Upper lobe of right lung (tissue), 1 donor: ENCODE results near the gene USH1G. TPM values are rescaled to one million over a fixed set of nuclear protein-coding genes. Genes with fewer than 3 reads are reported as not detected.

ENCODE experiments used
- ATAC-seq: fragments of 200-7000 bp; cut with Tn5 transposase; one replicate; pipeline ENCODE4 v1.9.1; 2020; ENCODE audit warnings: mild to moderate bottlenecking, moderate library complexity
- DNase-seq: peaks from one replicate; pipeline ENCODE4 v3.0.0-alpha.2; 2020
- H3K27ac ChIP-seq: fragments of 200-600 bp; one replicate; pipeline ENCODE4 v1.8.0; 2022
- H3K27me3 ChIP-seq: fragments of 200-600 bp; one replicate; pipeline ENCODE4 v1.8.0; 2022; ENCODE audit warnings: mild to moderate bottlenecking
- H3K36me3 ChIP-seq: fragments of 200-600 bp; one replicate; pipeline ENCODE4 v1.8.0; 2022
- H3K4me1 ChIP-seq: fragments of 200-600 bp; one replicate; pipeline ENCODE4 v1.8.0; 2022
- H3K4me3 ChIP-seq: fragments of 200-600 bp; one replicate; pipeline ENCODE4 v1.8.0; 2022; ENCODE audit warnings: mild to moderate bottlenecking
- H3K9me3 ChIP-seq: fragments of 200-600 bp; one replicate; pipeline ENCODE4 v1.8.0; 2022
- intact Hi-C: fragments of 100-400 bp; cut with DNase I; formaldehyde crosslinking; loops from one replicate; pipeline ENCODE4 v1.11.0; 2022
- total RNA-seq: library from RNA; stranded (reverse); fragmentation: NEBNext Ultra II Directional; extraction: Animal tissue kit (Norgen Biotek cat#: 25700); gene quantifications from one replicate; pipeline ENCODE4 v1.2.1, GENCODE V29; 2021
- TF ChIP-seq, protein P1 (sequence below): fragments of 200-600 bp; IDR thresholded peaks from one replicate; pipeline ENCODE4 v1.8.0; 2022; ENCODE audit warnings: antibody characterized with exemption
- donor health status: DM: no; HTN: yes; CAD: no; lungs with severe emphysema.

USH1G gene
- total RNA-seq, 1 donor from 2014 or later, result not detected

GRCh38 chr17:74903034-74903433 lies 20.0 kb downstream of the USH1G start:
- intact Hi-C loops, result no loop called here
- Histone ChIP-seq H3K27ac (no peak overlapping the region), H3K4me3 (no peak overlapping the region), H3K27me3 (peaks cover 21% of the 10 kb centered on the region), H3K4me1 (no peaks in the 10 kb centered on the region), H3K9me3 (no peaks in the 10 kb centered on the region), H3K36me3 (no peaks in the 10 kb centered on the region)
- ATAC-seq (no peak), DNase-seq (no peak)
- TF ChIP-seq, protein P1, sequence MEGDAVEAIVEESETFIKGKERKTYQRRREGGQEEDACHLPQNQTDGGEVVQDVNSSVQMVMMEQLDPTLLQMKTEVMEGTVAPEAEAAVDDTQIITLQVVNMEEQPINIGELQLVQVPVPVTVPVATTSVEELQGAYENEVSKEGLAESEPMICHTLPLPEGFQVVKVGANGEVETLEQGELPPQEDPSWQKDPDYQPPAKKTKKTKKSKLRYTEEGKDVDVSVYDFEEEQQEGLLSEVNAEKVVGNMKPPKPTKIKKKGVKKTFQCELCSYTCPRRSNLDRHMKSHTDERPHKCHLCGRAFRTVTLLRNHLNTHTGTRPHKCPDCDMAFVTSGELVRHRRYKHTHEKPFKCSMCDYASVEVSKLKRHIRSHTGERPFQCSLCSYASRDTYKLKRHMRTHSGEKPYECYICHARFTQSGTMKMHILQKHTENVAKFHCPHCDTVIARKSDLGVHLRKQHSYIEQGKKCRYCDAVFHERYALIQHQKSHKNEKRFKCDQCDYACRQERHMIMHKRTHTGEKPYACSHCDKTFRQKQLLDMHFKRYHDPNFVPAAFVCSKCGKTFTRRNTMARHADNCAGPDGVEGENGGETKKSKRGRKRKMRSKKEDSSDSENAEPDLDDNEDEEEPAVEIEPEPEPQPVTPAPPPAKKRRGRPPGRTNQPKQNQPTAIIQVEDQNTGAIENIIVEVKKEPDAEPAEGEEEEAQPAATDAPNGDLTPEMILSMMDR, result no peak

DNA sequence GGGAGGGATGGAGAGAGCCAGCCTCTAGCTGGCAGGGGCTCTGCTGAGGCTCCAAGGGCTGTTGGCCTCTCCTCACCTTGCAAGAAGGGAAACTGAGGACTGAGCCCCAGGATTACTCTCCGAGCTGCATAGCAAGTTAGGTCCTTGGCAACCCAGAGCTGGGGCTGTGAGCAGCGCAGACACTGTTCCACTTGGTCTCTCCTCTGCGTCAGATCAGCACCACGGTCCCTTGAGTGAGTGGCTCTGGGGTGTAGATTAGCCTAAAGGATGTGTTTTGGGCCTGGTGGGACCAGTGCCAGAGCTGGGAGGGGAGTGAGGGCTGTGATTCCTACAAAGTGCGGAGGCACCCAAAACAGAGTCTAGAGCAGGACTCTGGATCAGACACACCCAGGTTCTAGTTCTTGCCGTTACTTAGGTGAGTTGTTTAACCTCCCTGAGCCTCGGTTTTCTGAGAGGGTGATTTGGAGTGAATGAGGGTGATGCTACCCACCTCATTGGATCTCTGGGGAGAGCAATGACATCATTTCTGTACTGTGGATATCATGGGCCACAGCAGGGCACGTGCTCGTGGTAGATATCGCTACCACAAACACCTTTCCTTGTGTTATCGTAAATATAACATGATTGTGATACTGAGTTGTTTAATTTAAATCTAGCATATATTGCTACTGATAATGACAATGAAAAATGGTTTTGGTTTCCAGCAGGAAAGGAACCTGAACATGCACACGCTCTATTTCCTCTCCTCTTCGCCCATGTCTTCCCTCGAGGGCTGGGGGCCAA lies 21.5 kb downstream of the USH1G start:
- H3K27ac ChIP-seq, result no peak overlapping the region
- peaks cover 21% of the 10 kb centered on the region for H3K27me3 ChIP-seq
- H3K4me3 ChIP-seq, result no peak overlapping the region
- H3K9me3 ChIP-seq, result no peaks in the 10 kb centered on the region
- ATAC-seq, result no peak
- DNase-seq, result no peak
- TF ChIP-seq, protein P1, result no peak
- H3K4me1 ChIP-seq, result no peaks in the 10 kb centered on the region
- intact Hi-C loops, result no loop called here
- H3K36me3 ChIP-seq, result no peaks in the 10 kb centered on the region

GRCh38 chr17:74900208-74900607 lies 22.8 kb downstream of the USH1G start:
- H3K4me3 ChIP-seq, result no peak overlapping the region
- H3K36me3 ChIP-seq, result no peaks in the 10 kb centered on the region
- H3K9me3 ChIP-seq, result no peaks in the 10 kb centered on the region
- intact Hi-C loops, result no loop called here
- TF ChIP-seq, protein P1, result no peak
- DNase-seq (no peak), ATAC-seq (no peak)
- H3K27me3 ChIP-seq, result peaks cover 28% of the 10 kb centered on the region
- no peak overlapping the region for H3K27ac ChIP-seq
- H3K4me1 ChIP-seq, result no peaks in the 10 kb centered on the region

GRCh38 chr17:74898376-74898946 lies 24.6 kb downstream of the USH1G start:
- Histone ChIP-seq H3K4me3 (no peak overlapping the region), H3K4me1 (no peaks in the 10 kb centered on the region), H3K36me3 (no peaks in the 10 kb centered on the region), H3K27ac (no peak overlapping the region), H3K27me3 (peaks cover 37% of the 10 kb centered on the region), H3K9me3 (no peaks in the 10 kb centered on the region)
- ATAC-seq, result no peak
- no peak for DNase-seq
- intact Hi-C loops, result no loop called here
- TF ChIP-seq, protein P1, result no peak

GRCh38 chr17:74893936-74894671 lies 29.0 kb downstream of the USH1G start:
- Histone ChIP-seq H3K27me3 (peaks cover 60% of the 10 kb centered on the region), H3K4me1 (no peaks in the 10 kb centered on the region), H3K27ac (no peak overlapping the region), H3K9me3 (no peaks in the 10 kb centered on the region), H3K36me3 (no peaks in the 10 kb centered on the region), H3K4me3 (no peak overlapping the region)
- no peak for ATAC-seq
- intact Hi-C loops, result no loop called here
- DNase-seq, result no peak
- TF ChIP-seq, protein P1, result no peak
